ENCODE results near the gene NUP107. TPM values are rescaled to one million over a fixed set of nuclear protein-coding genes. Genes with fewer than 3 reads are reported as not detected.

NUP107 gene
- polyA plus RNA-seq, 3 donors from 2014 or later, result 24.9 to 48.8 (median 42.3) TPM

GRCh38 chr12:68768431-68768939 is 81.7 kb downstream of the NUP107 start:
- peak overlapping the region in 1 of 6 donors; percentile 21 for H3K27ac Mint-ChIP-seq
- H3K27me3 Mint-ChIP-seq (ENCODE audit: low read depth in 3 of 3), result no peaks in the 10 kb centered on the region
- peaks cover 9 to 18% of the 10 kb centered on the region in 2 donors for H3K4me1 Mint-ChIP-seq
- no peaks in the 10 kb centered on the region for H3K9me3 Mint-ChIP-seq
- no peak overlapping the region for H3K4me3 Mint-ChIP-seq
- H3K36me3 Mint-ChIP-seq, result peaks cover 8 to 26% (median 14%) of the 10 kb centered on the region in 3 donors
- DNase-seq, result no peak

DNA sequence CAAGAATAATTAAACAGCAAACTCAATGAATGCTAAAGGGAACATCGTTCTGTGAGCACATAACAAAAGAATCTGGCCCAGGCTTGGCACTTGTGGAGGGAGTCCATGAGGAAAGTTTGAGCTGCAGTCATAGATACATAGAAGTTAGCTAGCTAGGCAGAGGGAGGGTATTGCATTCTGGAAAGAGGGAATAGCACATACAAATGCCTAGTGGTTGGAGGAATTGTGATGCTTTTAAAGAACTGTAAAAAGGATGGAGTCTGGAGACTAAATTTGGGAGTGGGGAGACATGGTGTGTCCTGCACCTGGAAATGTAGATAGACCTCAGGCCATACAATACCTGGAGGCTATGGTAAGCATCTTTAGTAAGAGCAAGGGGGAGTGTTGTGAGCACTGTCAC is 83.2 kb downstream of the NUP107 start:
- H3K36me3 Mint-ChIP-seq, result peaks cover 7 to 17% (median 8%) of the 10 kb centered on the region in 3 donors
- H3K4me3 Mint-ChIP-seq, result no peak overlapping the region
- peaks cover 0 to 2% (median 0%) of the 10 kb centered on the region in 3 donors for H3K27me3 Mint-ChIP-seq (ENCODE audit: low read depth in 3 of 3)
- H3K27ac Mint-ChIP-seq, result no peak overlapping the region
- peaks cover 9 to 21% of the 10 kb centered on the region in 2 donors for H3K4me1 Mint-ChIP-seq
- no peaks in the 10 kb centered on the region for H3K9me3 Mint-ChIP-seq
- DNase-seq, result no peak

DNA sequence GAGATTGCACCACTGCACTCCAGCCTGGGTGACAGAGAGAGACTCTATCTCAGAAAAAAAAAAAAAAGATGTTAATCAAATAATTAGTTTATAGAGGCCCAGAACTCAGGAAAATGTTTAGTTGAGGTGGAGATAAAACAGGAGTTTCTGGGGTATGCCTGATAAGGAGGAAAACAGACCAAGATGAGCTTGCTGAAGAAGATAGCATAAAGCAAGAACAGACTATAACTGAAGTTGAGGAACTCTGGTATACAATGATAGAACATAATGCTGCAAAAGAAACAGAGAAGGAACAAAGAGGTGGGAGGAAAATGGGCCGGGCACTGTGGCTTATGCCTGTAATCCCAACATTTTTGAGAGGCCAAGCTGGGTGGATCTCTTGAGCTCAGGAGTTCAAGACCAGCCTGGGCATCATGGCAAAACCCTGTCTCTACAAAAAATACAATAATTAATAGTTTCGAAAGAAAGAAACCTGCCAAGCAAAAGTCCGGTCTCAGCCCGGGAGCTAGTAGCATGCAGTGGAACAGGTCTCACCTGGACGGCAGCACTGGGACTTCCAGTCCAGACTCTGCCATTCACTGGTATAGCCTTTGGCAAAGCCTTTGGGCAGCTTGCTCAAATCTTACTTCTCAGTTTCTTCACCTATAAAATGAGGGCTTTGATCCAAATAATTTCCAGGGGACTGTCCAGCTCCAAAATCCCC is 84.6 kb downstream of the NUP107 start:
- Mint-ChIP-seq H3K4me1 (peaks cover 9 to 21% of the 10 kb centered on the region in 2 donors), H3K27me3 (ENCODE audit: low read depth in 3 of 3) (peaks cover 0 to 2% (median 0%) of the 10 kb centered on the region in 3 donors), H3K4me3 (no peak overlapping the region), H3K9me3 (no peaks in the 10 kb centered on the region), H3K36me3 (peaks cover 7 to 17% (median 8%) of the 10 kb centered on the region in 3 donors), H3K27ac (peak overlapping the region in 1 of 6 donors; percentile 74)
- no peak for DNase-seq

DNA sequence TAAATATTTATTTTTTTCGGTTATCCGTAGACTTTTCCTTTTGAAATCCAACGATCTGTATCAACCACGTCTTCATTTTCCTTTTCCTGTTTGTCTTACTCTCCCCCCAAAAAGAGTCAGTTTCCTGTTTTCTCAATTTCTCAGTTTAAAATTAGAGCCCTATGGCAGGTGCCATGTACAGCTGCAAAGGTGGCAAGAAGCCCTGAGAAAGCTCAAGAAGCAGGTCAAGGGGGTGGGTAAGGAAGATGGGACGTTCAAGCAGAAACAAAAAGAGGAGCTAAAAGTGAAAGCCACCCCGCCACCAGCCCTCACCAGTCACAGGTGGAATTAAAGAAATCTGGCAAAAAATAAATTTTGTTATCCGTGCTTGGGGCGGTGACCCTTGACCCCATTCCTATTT is 85.9 kb downstream of the NUP107 start:
- no peak for DNase-seq
- peaks cover 0 to 2% (median 0%) of the 10 kb centered on the region in 3 donors for H3K27me3 Mint-ChIP-seq (ENCODE audit: low read depth in 3 of 3)
- H3K4me3 Mint-ChIP-seq, result peak overlapping the region in 2 of 5 donors; percentile 25 to 46
- peak overlapping the region in 5 of 6 donors; percentile 13 to 82 (median 49) for H3K27ac Mint-ChIP-seq
- H3K4me1 Mint-ChIP-seq, result peaks cover 9 to 21% of the 10 kb centered on the region in 2 donors
- no peaks in the 10 kb centered on the region for H3K9me3 Mint-ChIP-seq
- peaks cover 4 to 16% (median 4%) of the 10 kb centered on the region in 3 donors for H3K36me3 Mint-ChIP-seq

DNA sequence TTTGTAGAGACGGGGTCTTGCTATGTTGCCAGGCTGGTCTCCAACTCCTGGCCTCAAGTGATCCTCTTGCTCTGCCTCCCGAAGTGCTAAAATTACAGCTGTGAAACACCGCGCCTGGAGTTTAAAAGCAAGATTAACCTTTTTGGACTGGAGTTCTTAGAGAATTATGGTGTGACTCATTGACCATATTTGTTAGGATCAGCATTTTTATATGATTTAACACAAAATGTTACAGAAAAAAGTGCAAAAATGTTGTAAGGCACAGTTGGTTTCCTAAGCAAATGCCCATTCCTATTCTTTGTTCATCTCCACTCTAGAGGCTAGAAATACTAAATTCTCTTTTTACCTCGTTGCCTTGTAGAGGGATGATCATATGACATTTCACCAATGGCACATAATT is 86.8 kb downstream of the NUP107 start:
- H3K9me3 Mint-ChIP-seq, result no peaks in the 10 kb centered on the region
- peaks cover 9 to 21% of the 10 kb centered on the region in 2 donors for H3K4me1 Mint-ChIP-seq
- no peak overlapping the region for H3K4me3 Mint-ChIP-seq
- no peak overlapping the region for H3K27ac Mint-ChIP-seq
- DNase-seq, result no peak
- peaks cover 0 to 17% (median 0%) of the 10 kb centered on the region in 3 donors for H3K36me3 Mint-ChIP-seq
- peaks cover 0 to 2% (median 0%) of the 10 kb centered on the region in 3 donors for H3K27me3 Mint-ChIP-seq (ENCODE audit: low read depth in 3 of 3)

- Mint-ChIP-seq H3K4me1 (peaks cover 9 to 21% of the 10 kb centered on the region in 2 donors), H3K27me3 (ENCODE audit: low read depth in 3 of 3) (peaks cover 0 to 2% (median 0%) of the 10 kb centered on the region in 3 donors), H3K27ac (no peak overlapping the region), H3K4me3 (no peak overlapping the region), H3K36me3 (peaks cover 0 to 10% (median 0%) of the 10 kb centered on the region in 3 donors), H3K9me3 (no peaks in the 10 kb centered on the region)
- DNase-seq, result no peak
Measured at GRCh38 chr12:68775121-68775630, 88.4 kb downstream of the NUP107 start.

DNA sequence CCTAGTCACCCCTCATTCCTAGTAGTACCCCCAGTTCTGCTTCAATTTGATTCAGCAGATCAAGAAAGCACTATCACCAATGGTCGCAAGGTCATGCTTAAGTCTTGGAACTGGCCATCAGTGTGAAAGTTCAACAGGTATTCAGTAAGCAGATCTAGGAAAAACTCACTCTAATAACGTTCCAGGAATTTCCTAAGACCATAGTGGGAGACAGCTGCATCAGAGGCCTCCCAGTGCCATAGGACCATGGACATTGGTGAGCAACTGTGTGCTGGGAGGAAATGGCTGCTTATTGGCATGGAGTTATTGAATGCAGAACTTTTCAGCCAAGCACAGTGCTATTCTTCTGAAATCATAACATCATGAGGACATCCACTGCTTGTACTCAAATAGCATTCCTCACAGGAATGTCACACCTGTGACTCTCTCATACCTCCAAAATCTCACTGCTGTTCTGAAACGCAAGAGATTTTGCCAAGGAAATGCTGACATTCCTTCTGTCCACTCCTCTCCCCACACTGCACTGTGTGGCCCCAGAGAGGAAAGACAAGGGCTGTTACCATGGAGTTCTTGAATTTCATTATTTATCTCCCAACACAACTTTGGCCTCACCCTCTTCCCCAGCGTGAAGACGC is 90.3 kb downstream of the NUP107 start:
- no peak overlapping the region for H3K4me3 Mint-ChIP-seq
- peaks cover 9 to 17% of the 10 kb centered on the region in 2 donors for H3K4me1 Mint-ChIP-seq
- no peaks in the 10 kb centered on the region for H3K9me3 Mint-ChIP-seq
- no peak overlapping the region for H3K27ac Mint-ChIP-seq
- H3K27me3 Mint-ChIP-seq (ENCODE audit: low read depth in 3 of 3), result peaks cover 0 to 2% (median 0%) of the 10 kb centered on the region in 3 donors
- peaks cover 0 to 8% (median 0%) of the 10 kb centered on the region in 3 donors for H3K36me3 Mint-ChIP-seq
- no peak for DNase-seq

DNA sequence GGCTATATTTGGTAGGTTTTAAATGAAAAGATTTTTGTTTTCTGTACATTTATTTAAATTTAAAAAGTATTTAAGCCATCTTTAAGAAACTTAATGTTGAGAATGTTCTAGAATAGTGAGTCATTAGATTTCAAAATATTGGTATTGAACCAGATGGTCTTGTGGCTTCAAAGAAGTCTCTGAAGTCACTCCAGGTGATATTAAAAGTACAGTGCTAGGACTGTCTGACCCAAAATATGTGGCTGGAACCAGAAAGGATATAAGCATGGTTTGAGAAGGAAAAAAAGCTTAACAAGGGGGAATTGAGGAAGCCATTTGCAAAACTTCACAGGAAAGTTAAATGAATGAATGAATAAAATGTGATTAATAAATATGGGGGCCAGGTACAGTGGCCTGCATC is 92.5 kb downstream of the NUP107 start:
- no peaks in the 10 kb centered on the region for H3K9me3 Mint-ChIP-seq
- H3K27ac Mint-ChIP-seq, result no peak overlapping the region
- no peak for DNase-seq
- H3K4me3 Mint-ChIP-seq, result no peak overlapping the region
- peaks cover 0 to 10% (median 3%) of the 10 kb centered on the region in 3 donors for H3K36me3 Mint-ChIP-seq
- no peaks in the 10 kb centered on the region for H3K27me3 Mint-ChIP-seq (ENCODE audit: low read depth in 3 of 3)
- no peaks in the 10 kb centered on the region for H3K4me1 Mint-ChIP-seq

DNA sequence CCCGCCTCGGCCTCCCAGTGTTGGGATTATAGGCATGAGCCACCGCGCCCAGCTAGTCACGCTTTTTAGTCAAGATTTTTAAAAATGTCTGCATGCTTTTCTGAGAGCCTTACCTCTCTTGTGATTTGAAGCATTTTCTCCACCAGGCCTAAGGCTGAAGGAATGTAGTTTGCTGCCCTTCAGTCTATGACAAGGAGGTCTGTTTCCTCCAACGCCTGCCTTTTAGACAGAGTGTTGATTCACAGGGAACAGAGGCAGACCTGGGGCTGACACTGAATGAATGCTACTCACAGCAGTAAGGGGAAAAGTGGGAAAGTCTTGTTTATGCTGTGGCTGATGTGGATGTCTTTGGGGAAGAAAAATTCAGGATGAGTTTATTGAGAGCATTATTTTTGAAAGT is 94.0 kb downstream of the NUP107 start:
- no peaks in the 10 kb centered on the region for H3K9me3 Mint-ChIP-seq
- DNase-seq, result no peak

DNA sequence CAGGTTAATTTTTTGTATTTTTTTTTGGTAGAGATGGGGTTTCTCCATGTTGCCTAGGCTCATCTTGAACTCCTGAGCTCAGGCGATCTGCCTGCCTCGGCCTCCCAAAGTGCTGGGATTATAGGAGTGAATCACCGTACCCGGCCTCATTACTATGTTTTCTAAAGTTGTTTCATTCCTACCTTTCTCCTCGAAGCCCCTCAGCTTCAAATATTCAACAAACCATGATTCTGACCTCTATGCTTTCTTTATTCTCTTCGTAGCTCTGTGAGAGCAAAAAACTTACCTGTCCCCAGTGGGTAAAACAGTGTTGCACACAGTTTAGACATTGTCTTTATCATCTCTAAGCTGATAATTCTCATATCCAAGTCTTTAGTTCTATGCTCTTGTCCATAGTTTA is 95.0 kb downstream of the NUP107 start:
- Mint-ChIP-seq H3K27ac (no peak overlapping the region), H3K36me3 (peaks cover 0 to 9% (median 3%) of the 10 kb centered on the region in 3 donors), H3K9me3 (no peaks in the 10 kb centered on the region), H3K27me3 (ENCODE audit: low read depth in 3 of 3) (no peaks in the 10 kb centered on the region), H3K4me1 (no peaks in the 10 kb centered on the region), H3K4me3 (no peak overlapping the region)
- no peak for DNase-seq

More for the DNA sequence above, 94.0 kb downstream of the NUP107 start:
- Mint-ChIP-seq H3K4me3 (no peak overlapping the region), H3K27me3 (ENCODE audit: low read depth in 3 of 3) (no peaks in the 10 kb centered on the region), H3K27ac (no peak overlapping the region), H3K36me3 (peaks cover 0 to 10% (median 3%) of the 10 kb centered on the region in 3 donors), H3K4me1 (no peaks in the 10 kb centered on the region)

- Mint-ChIP-seq H3K9me3 (no peaks in the 10 kb centered on the region), H3K4me3 (no peak overlapping the region), H3K36me3 (peaks cover 0 to 4% (median 3%) of the 10 kb centered on the region in 3 donors), H3K4me1 (no peaks in the 10 kb centered on the region), H3K27me3 (ENCODE audit: low read depth in 3 of 3) (no peaks in the 10 kb centered on the region), H3K27ac (no peak overlapping the region)
- no peak for DNase-seq
Measured at GRCh38 chr12:68784015-68784414, 97.2 kb downstream of the NUP107 start.

DNA sequence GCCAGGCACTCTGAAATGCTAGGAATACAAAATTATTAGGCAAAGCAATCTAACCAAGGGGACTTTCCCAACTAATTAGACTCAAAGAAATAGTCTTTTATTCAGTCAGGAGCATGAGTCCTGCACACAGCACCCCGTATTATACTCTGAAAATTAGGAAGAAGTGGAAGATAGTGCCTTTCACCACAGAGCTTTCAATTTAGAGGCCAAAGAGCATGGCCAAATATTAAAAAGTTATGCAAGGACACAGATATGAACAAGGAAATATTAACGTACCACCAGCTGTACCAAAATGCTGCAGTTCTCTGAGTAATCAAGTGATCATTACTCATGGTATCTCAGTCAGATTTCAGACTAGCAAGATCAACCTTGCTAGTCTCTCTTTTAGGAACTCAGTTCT is 98.6 kb downstream of the NUP107 start:
- H3K4me1 Mint-ChIP-seq, result no peaks in the 10 kb centered on the region
- H3K36me3 Mint-ChIP-seq, result peaks cover 0 to 7% (median 3%) of the 10 kb centered on the region in 3 donors
- no peak overlapping the region for H3K4me3 Mint-ChIP-seq
- H3K27ac Mint-ChIP-seq, result no peak overlapping the region
- DNase-seq, result no peak
- H3K27me3 Mint-ChIP-seq (ENCODE audit: low read depth in 3 of 3), result peaks cover 0 to 2% (median 0%) of the 10 kb centered on the region in 3 donors
- no peaks in the 10 kb centered on the region for H3K9me3 Mint-ChIP-seq

GRCh38 chr12:68785823-68786222 is 99.0 kb downstream of the NUP107 start:
- H3K36me3 Mint-ChIP-seq, result peaks cover 0 to 7% (median 3%) of the 10 kb centered on the region in 3 donors
- H3K27me3 Mint-ChIP-seq (ENCODE audit: low read depth in 3 of 3), result peaks cover 0 to 2% (median under 1%) of the 10 kb centered on the region in 3 donors
- H3K4me3 Mint-ChIP-seq, result no peak overlapping the region
- no peaks in the 10 kb centered on the region for H3K9me3 Mint-ChIP-seq
- no peak for DNase-seq
- no peak overlapping the region for H3K27ac Mint-ChIP-seq
- H3K4me1 Mint-ChIP-seq, result no peaks in the 10 kb centered on the region

- Mint-ChIP-seq H3K27ac (no peak overlapping the region), H3K9me3 (no peaks in the 10 kb centered on the region), H3K27me3 (ENCODE audit: low read depth in 3 of 3) (peaks cover 0 to 2% (median 2%) of the 10 kb centered on the region in 3 donors), H3K4me1 (no peaks in the 10 kb centered on the region), H3K36me3 (peaks cover 0 to 7% (median 3%) of the 10 kb centered on the region in 3 donors), H3K4me3 (no peak overlapping the region)
- DNase-seq, result no peak
Measured at GRCh38 chr12:68786929-68787328, 100.2 kb downstream of the NUP107 start.

Data from immature natural killer cell (primary cell).